ENCODE results near the gene ZFTA. TPM values are rescaled to one million over a fixed set of nuclear protein-coding genes. Genes with fewer than 3 reads are reported as not detected.

The ZFTA gene
- total RNA-seq, 1 donor from 2014 or later, result 41.7 TPM

DNA sequence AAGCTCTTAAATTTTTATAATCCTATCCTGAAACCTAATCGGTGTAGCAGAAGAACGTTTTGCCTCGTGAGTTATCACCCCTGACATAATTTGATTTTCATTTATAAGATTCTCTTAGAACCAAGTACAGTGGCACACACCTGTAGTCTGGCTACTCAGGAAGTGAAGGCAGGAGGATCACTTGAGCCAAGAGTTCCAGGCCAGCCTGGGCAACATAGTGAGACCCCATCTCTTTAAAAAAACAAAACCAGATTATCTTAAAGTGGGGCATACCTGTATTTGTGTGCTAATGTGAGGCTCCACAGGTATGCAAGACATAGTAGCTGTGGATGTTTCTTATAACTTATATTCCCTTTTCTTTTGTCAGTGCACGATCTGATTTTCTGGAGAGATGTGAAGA lies 19.0 kb downstream of the ZFTA start:
- peaks cover 14% of the 10 kb centered on the region for H3K36me3 Mint-ChIP-seq
- H3K4me3 Mint-ChIP-seq, result no peak overlapping the region
- H3K9me3 Mint-ChIP-seq, result no peaks in the 10 kb centered on the region
- H3K4me1 Mint-ChIP-seq (ENCODE audit: unreplicated experiment), result peaks cover 4% of the 10 kb centered on the region
- no peaks in the 10 kb centered on the region for H3K27me3 Mint-ChIP-seq
- H3K27ac Mint-ChIP-seq, result no peak overlapping the region
- DNase-seq (ENCODE audit: extremely low spot score, unreplicated experiment), result no peak
- TF ChIP-seq, protein P1, sequence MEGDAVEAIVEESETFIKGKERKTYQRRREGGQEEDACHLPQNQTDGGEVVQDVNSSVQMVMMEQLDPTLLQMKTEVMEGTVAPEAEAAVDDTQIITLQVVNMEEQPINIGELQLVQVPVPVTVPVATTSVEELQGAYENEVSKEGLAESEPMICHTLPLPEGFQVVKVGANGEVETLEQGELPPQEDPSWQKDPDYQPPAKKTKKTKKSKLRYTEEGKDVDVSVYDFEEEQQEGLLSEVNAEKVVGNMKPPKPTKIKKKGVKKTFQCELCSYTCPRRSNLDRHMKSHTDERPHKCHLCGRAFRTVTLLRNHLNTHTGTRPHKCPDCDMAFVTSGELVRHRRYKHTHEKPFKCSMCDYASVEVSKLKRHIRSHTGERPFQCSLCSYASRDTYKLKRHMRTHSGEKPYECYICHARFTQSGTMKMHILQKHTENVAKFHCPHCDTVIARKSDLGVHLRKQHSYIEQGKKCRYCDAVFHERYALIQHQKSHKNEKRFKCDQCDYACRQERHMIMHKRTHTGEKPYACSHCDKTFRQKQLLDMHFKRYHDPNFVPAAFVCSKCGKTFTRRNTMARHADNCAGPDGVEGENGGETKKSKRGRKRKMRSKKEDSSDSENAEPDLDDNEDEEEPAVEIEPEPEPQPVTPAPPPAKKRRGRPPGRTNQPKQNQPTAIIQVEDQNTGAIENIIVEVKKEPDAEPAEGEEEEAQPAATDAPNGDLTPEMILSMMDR (conservative IDR thresholded peaks at IDR 0.05), result no peak

DNA sequence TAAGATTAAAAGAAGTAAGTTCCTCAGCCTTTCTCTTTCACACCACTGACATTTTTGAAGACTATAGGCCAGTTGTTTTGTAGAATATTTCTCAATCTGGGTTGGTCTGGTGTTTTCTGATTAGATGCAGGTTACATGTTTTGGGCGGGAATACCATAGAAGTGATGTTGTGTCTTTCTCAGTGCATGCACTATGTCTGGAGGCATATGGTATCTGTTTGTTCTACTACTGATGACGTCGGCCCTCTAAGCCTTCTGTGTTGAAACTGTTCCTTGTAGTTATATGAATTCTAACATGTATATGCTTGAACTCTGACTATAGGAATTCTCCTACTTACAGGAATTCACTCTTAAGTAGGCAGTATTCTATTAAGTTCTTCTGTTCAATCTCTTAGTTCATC lies 21.6 kb downstream of the ZFTA start:
- H3K27me3 Mint-ChIP-seq, result no peaks in the 10 kb centered on the region
- no peak overlapping the region for H3K4me3 Mint-ChIP-seq
- H3K27ac Mint-ChIP-seq, result no peak overlapping the region
- no peak for DNase-seq (ENCODE audit: extremely low spot score, unreplicated experiment)
- no peaks in the 10 kb centered on the region for H3K9me3 Mint-ChIP-seq
- peaks cover 4% of the 10 kb centered on the region for H3K4me1 Mint-ChIP-seq (ENCODE audit: unreplicated experiment)
- TF ChIP-seq, protein P1 (conservative IDR thresholded peaks at IDR 0.05), result no peak
- peaks cover 4% of the 10 kb centered on the region for H3K36me3 Mint-ChIP-seq

DNA sequence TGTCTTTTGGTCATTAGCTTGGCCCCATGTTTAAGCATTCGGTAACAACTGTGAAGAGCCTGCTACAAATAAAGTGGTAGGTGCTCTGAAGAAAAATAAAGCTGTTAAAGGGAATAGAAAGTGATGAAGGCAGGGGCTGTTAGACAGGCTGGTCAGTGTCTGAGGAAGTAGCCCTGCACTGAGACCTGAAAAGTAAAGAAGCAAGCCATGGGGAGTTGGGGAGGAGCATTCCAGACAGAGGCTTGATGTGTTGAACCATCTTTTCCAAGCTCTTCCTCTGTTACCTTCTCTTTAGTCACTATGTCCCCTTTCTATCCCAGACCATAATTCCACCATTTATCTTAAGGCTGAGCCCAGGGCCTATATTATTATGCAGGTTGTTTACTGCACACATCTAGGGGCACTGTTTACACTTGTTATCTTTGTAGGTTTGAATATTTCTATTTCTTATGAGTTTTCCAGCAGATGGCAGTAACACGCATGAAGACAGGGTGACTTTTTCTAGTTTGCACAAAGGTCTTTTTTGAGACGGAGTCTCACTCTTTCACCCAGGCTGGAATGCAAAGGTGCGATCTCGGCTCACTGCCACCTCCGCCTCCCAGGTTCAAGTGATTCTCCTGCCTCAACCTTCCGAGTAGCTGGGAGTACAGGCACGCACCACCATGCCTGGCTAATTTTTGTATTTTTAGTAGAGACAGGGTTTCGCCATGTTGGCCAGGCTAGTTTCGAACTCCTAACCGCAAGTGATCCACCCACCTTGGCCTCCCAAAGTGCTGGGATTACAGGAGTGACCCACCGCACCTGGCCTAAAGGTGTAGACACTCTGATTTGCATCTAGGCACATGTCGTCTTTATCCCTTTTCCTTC lies 23.0 kb downstream of the ZFTA start:
- no peak overlapping the region for H3K4me3 Mint-ChIP-seq
- TF ChIP-seq, protein P1 (conservative IDR thresholded peaks at IDR 0.05), result peak; percentile 36
- peaks cover 4% of the 10 kb centered on the region for H3K4me1 Mint-ChIP-seq (ENCODE audit: unreplicated experiment)
- H3K9me3 Mint-ChIP-seq, result no peaks in the 10 kb centered on the region
- H3K36me3 Mint-ChIP-seq, result no peaks in the 10 kb centered on the region
- H3K27ac Mint-ChIP-seq, result no peak overlapping the region
- no peak for DNase-seq (ENCODE audit: extremely low spot score, unreplicated experiment)
- no peaks in the 10 kb centered on the region for H3K27me3 Mint-ChIP-seq

DNA sequence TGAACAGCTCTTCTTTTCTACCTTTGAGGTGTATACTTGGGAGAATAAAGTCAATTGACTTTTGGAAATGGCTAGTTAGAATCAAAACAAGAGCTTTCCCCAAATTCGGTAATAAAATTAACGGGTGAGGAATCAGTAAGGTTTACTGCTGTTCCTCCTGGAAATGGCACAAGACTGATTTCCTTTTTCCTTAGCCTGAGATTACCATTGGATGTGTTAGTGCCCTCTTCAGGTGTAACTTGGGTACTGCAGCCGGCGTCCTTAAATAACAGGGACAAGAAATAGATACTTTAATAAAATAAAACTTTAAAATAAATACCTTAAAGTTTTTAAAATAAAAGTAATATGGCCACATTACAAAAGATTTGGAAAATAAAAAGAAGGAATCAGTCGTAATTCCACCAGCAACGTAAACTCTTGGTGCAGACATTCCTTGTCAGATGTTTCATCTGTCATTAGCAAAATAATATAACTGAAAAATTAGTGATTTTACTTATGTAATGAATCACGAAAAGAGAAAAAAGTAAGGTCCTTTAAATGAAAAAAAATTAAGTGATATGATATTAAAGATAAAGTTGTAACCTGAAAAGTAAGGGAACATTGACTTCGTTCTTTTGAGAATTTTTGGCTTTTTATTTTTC lies 29.7 kb downstream of the ZFTA start:
- Mint-ChIP-seq H3K27me3 (no peaks in the 10 kb centered on the region), H3K4me1 (ENCODE audit: unreplicated experiment) (peaks cover 12% of the 10 kb centered on the region), H3K27ac (peak overlapping the region; percentile 1), H3K36me3 (peaks cover 4% of the 10 kb centered on the region), H3K4me3 (no peak overlapping the region), H3K9me3 (no peaks in the 10 kb centered on the region)
- TF ChIP-seq, protein P1 (conservative IDR thresholded peaks at IDR 0.05), result peak; percentile 98
- no peak for DNase-seq (ENCODE audit: extremely low spot score, unreplicated experiment)

DNA sequence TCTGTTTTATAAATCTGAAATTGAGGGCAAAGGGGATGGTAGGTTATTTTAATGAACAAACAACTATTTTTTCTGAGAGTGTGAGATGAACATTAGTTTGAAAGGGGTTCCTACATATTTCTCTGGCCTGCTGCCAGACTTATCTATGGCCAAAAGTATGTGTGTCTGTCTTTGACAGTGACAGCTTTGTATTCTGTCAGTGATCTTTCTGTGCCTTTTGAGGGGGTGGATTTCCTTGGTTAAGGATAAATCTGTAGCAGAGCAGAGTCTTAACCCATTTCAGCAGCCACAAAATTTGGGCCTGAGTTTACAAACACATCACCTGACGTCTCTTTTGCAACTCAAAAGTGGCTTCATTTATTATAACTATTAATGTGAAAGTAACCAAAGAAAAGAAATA lies 30.9 kb downstream of the ZFTA start:
- Mint-ChIP-seq H3K4me3 (no peak overlapping the region), H3K27ac (peak overlapping the region; percentile 21), H3K36me3 (peaks cover 4% of the 10 kb centered on the region), H3K9me3 (no peaks in the 10 kb centered on the region), H3K4me1 (ENCODE audit: unreplicated experiment) (peaks cover 12% of the 10 kb centered on the region), H3K27me3 (no peaks in the 10 kb centered on the region)
- DNase-seq (ENCODE audit: extremely low spot score, unreplicated experiment), result no peak
- TF ChIP-seq, protein P1 (conservative IDR thresholded peaks at IDR 0.05), result no peak
